NCI-H2196 treated with DMSO at 0.1 percent for 48 hours (cell line): ENCODE data around the gene HOATZ.

Experiments
- DNase-seq: peaks from one replicate; lab custom pipeline; 2025; ENCODE audit not compliant: unreplicated experiment; lab: John Stamatoyannopoulos, UW

HOATZ gene

GRCh38 chr11:111514216-111515031, at the start of gene HOATZ:
Gene HOATZ, plus strand, starts transcription at chr11:111514778. Its CDS starts 7 bp downstream, at chr11:111514785.
- no peak for DNase-seq

- DNase-seq = no peak
Observed at GRCh38 chr11:111465400-111465799, 49.2 kb upstream of the HOATZ start.

GRCh38 chr11:111466615-111467014, 48.0 kb upstream of the HOATZ start:
- DNase-seq = no peak

GRCh38 chr11:111469200-111469599, 45.4 kb upstream of the HOATZ start:
- DNase-seq = no peak

GRCh38 chr11:111472228-111472627, 42.4 kb upstream of the HOATZ start:
- no peak for DNase-seq

- DNase-seq = no peak
Observed at GRCh38 chr11:111474432-111474831, 40.1 kb upstream of the HOATZ start.

- no peak for DNase-seq
Observed at GRCh38 chr11:111476366-111476765, 38.2 kb upstream of the HOATZ start.

- DNase-seq = no peak
Observed at GRCh38 chr11:111476956-111477355, 37.6 kb upstream of the HOATZ start.

GRCh38 chr11:111477898-111478297, 36.7 kb upstream of the HOATZ start:
- no peak for DNase-seq

GRCh38 chr11:111479666-111480065, 34.9 kb upstream of the HOATZ start:
- no peak for DNase-seq

GRCh38 chr11:111483431-111483830, 31.1 kb upstream of the HOATZ start:
- no peak for DNase-seq

GRCh38 chr11:111490496-111490895, 24.1 kb upstream of the HOATZ start:
- no peak for DNase-seq

- no peak for DNase-seq
Observed at GRCh38 chr11:111494040-111494439, 20.5 kb upstream of the HOATZ start.

GRCh38 chr11:111499483-111499882, 15.1 kb upstream of the HOATZ start:
- DNase-seq = no peak

- no peak for DNase-seq
Observed at GRCh38 chr11:111500481-111500880, 14.1 kb upstream of the HOATZ start.

GRCh38 chr11:111502611-111503010, 12.0 kb upstream of the HOATZ start:
- DNase-seq = no peak

- DNase-seq = no peak
Observed at GRCh38 chr11:111510311-111510710, 4.3 kb upstream of the HOATZ start.

- no peak for DNase-seq
Observed at GRCh38 chr11:111512296-111513239, 2.0 kb upstream of the HOATZ start, which contains the start of gene BTG4. Gene BTG4, minus strand, starts transcription at chr11:111512386. Its CDS starts 13,610 bp downstream, at chr11:111498776.

GRCh38 chr11:111513240-111513605, 1.4 kb upstream of the HOATZ start:
- DNase-seq = no peak

- DNase-seq = no peak
Observed at GRCh38 chr11:111515591-111515990, 1.0 kb downstream of the HOATZ start.

GRCh38 chr11:111518668-111519067, 4.1 kb downstream of the HOATZ start:
- DNase-seq = no peak

- DNase-seq = no peak
Observed at GRCh38 chr11:111520560-111520959, 6.0 kb downstream of the HOATZ start.
